ENCODE measurements around the gene ATP6V1G3. TPM values are rescaled to one million over a fixed set of nuclear protein-coding genes. Genes with fewer than 3 reads are reported as not detected.

Gene ATP6V1G3
- total and polyA plus RNA-seq, 2 of the 4 experiments (the other 2 are of a cell fraction): not detected

DNA sequence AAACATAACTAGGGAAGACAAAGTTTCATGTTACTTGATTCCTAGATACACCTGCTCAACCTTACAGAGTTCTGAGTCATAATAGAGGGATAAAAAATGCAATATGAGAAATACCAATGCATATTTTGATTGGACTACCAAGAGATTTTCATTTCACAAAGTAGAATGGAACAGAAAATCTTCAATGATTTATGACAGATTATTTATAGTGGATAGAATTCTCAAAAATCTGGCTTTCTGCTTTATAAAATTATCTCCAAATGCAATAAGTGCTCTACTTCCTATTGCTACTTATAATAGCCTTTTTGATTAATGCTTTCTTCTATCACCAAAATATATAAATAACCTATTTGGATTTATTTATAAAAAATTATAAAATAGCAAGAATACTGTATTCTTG lies 18.9 kb upstream of the ATP6V1G3 start:
- CTCF ChIA-PET: interaction anchor here (0.7 to 0.9 kb wide), 2 partner anchors 19 to 120 kb away, joined by 3 to 9 read pairs; partner anchors contain the start of gene ATP6V1G3
- no peak overlapping the region for H3K4ac ChIP-seq (ENCODE audit: low read depth, low read length)
- H3K23ac ChIP-seq (ENCODE audit: low read depth, low read length): no peak overlapping the region
- no peak overlapping the region for H4K5ac ChIP-seq (ENCODE audit: low read depth, low read length)
- H3K27me3 ChIP-seq (ENCODE audit: control insufficient read depth, insufficient read depth, low read length): no peaks in the 10 kb centered on the region
- H4K91ac ChIP-seq (ENCODE audit: insufficient read depth, low read depth, low read length): no peak overlapping the region
- in situ Hi-C loops (cut with MboI; ENCODE audit: low sequenced_read_pairs): no loop called here
- H2BK15ac ChIP-seq (ENCODE audit: low read depth, low read length): no peak overlapping the region
- no peak overlapping the region for H3K4me2 ChIP-seq (ENCODE audit: low read depth, low read length)
- no peak overlapping the region for H3K14ac ChIP-seq (replicated peaks; ENCODE audit: low read depth, low read length)
- H3K4me1 ChIP-seq (ENCODE audit: control insufficient read depth, insufficient read depth, low read length): no peaks in the 10 kb centered on the region
- no peak overlapping the region for H2AK9ac ChIP-seq (replicated peaks; ENCODE audit: low read depth, low read length, poor library complexity)
- no peak overlapping the region for H3K9ac ChIP-seq (ENCODE audit: low read depth, low read length)
- BruUV-seq (replicated peaks): no TSS peak
- no peaks in the 10 kb centered on the region for H3K36me3 ChIP-seq (ENCODE audit: control insufficient read depth, insufficient read depth, low read length)
- no peak overlapping the region for H2AK5ac ChIP-seq (ENCODE audit: low read depth, low read length)
- no peaks in the 10 kb centered on the region for H3K9me3 ChIP-seq (ENCODE audit: control insufficient read depth, insufficient read depth, low read length)
- H3K27ac ChIP-seq (ENCODE audit: insufficient read depth, low read length): no peak overlapping the region
- dilution Hi-C loops (cut with HindIII; ENCODE audit: low sequenced_read_pairs, unreplicated experiment): no loop called here
- H3K79me1 ChIP-seq (ENCODE audit: low read depth in 1 of 2, low read length in 2 of 2): no peaks in the 10 kb centered on the region
- H3K4me3 ChIP-seq (ENCODE audit: insufficient read depth, low read depth, low read length): no peak overlapping the region
- H3K56ac ChIP-seq (ENCODE audit: extremely low read depth, insufficient read depth, low read length): no peak overlapping the region
- ATAC-seq (ENCODE audit: low read depth): no peak
- TF ChIP-seq MXI1 (IDR thresholded peaks at IDR 0.05; ENCODE audit: borderline replicate concordance, low read depth, low read length): no peak
- TF ChIP-seq FOS (IDR thresholded peaks at IDR 0.05; ENCODE audit: low read depth, low read length): no peak
- no peak for TF ChIP-seq RAD21 (IDR thresholded peaks at IDR 0.05; ENCODE audit: low read length)
- H2AFZ ChIP-seq (replicated peaks; ENCODE audit: low read length, poor library complexity): no peak overlapping the region
- intact Hi-C loops (cut with micrococcal nuclease): no loop called here
- no peak overlapping the region for H3K18ac ChIP-seq (ENCODE audit: low read depth, low read length)
- no peak overlapping the region for H2BK120ac ChIP-seq (ENCODE audit: low read depth, low read length)
- H4K8ac ChIP-seq (ENCODE audit: low read depth in 2 of 2, low read length in 2 of 2): no peak overlapping the region
- H2BK5ac ChIP-seq (ENCODE audit: low read depth, low read length, poor library complexity, severe bottlenecking): no peak overlapping the region
- H3K9me1 ChIP-seq (ENCODE audit: insufficient read depth, low read length): no peaks in the 10 kb centered on the region
- POLR2A ChIA-PET (ENCODE audit: unreplicated experiment): no interaction called here
- DNase-seq: no peak
- no peak overlapping the region for H2BK20ac ChIP-seq (ENCODE audit: low read depth, low read length)
- H4K20me1 ChIP-seq (ENCODE audit: insufficient read depth, low read length): no peaks in the 10 kb centered on the region

Data from IMR-90 (cell line).